GM19023 (cell line): ENCODE measurements around the gene ITPR1.

ENCODE experiments used
- ATAC-seq: cut with Tn5 transposase; IDR thresholded peaks from one replicate; pipeline ENCODE4 v1.9.1; 2021; ENCODE audit warnings: mild to moderate bottlenecking, moderate library complexity; ENCODE audit not compliant: unreplicated experiment

ITPR1 gene

DNA sequence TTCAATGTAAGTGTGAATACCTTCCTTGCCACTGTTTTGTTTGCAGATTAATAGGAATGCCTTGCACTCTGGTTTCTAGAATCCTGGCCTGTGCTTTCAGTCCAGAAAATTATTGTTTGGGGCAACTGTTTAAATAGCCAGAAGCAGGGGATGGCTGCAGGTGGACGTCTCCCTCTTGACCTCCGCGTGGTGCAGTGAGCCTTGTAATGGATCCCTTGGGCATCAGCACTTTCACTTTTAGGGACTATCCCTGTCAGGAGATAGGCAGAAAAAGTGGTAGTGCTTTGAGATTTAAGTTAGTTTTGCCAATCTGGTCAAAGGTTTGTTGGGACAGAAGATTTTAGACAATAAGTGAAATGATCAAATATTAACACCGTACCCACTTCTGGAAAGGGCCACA, 307.4 kb downstream of the ITPR1 start:
- no peak for ATAC-seq

- ATAC-seq, result no peak
Measured at GRCh38 chr3:4801892-4802291, 308.7 kb downstream of the ITPR1 start.

- ATAC-seq, result no peak
Measured at GRCh38 chr3:4802903-4803302, 309.8 kb downstream of the ITPR1 start.

DNA sequence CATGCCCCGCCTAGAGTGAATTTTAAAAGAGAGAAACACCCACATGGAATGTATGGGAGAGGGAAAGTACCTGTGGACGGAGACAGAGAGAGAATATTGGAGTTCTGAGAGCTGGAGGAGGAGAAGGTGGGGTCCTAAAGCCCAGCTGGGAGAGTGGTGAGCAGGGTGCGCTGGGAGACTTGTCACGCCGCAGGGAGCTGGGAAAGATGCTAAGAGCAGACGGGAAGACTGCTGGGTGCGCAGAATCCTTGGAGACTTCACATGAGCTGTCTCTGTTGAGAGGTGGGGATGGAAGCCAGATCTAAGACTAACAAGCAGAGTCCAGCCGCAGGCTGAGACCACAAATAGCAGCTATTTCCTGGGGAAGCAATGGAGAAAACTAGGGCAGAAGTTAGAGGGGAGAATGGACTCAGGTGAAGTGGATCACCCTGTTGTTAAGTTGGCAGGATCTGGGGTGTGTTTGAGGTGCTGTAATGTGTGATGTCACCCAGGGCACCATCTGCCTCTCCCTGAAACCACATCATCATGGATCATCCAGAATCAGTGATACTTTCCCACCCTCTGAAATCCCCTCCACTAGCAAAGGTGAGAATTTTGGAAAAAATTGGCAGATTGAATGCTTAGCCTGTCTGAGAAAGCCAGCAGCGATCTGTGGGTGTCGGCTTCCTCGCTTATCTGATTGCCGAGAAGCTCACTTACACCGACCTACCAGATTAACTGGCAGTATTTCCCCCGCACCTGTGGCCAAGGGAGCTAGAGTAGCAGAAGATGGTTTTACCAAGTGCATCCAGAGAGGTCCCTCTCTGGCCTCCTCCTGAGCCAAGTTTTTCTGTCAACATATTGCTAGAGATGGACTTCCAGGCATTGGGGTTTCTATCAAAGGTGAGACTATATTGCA, 311.3 kb downstream of the ITPR1 start:
- no peak for ATAC-seq

DNA sequence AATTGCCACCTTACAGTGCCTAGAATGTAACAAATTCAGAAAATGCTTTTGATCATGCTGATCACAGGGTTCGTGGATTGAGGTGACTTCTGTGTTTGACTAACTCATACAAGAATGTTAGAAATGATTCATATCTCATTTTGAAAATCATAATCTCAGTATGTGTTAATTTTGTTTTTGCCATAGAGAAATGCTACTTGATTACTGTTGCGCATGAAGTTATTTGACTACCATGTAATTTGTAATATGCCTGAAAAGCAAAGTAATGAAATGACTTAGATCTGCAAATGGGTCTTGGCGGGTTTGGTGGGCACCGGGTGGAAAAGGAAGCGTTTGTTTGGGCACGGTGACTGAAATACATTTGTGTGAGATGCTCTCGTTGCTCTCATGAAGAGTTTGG, 312.5 kb downstream of the ITPR1 start:
- no peak for ATAC-seq

GRCh38 chr3:4806535-4807108, 313.5 kb downstream of the ITPR1 start:
- no peak for ATAC-seq

- ATAC-seq, result no peak
Measured at GRCh38 chr3:4807381-4808280, 314.5 kb downstream of the ITPR1 start.

DNA sequence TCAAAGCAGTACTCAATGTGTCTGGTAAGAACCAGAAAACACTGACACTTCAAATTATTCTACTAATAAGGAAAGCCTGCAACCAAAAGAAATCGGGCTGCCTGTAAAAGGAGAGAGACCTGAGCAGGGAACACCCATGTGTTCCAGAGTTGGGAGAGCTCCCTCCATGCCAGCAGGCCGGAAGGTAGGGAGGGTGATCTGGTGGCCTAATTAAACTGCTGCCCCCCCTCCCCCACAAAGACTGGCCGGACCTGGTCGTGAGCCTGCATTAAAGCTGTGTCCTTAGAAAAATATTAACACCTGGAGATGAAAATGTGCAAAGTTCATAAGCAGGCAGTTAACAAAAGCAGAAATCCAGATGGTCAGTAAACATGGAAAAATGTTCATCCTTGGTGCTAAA, 315.5 kb downstream of the ITPR1 start:
- no peak for ATAC-seq

DNA sequence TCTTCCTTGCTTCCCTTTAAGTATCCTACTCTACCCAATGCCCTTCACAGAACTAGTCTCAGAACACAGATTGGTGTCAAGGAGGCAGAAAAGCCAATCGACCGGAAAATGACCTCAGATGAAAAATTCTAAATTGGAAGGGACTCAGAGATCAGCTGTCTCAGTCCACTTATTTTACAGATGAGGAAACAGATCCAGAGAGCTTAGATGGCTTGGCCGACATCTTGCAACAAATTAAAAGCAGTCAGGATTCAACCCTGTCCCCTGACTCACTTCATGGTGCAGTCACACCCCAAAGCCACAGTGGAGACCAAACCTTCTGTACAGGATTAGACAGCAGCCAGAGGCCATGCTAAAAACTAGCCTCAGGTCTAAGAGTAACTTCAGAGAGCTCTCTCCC, 316.8 kb downstream of the ITPR1 start:
- ATAC-seq, result no peak

- no peak for ATAC-seq
Measured at GRCh38 chr3:4812591-4812990, 319.4 kb downstream of the ITPR1 start.

GRCh38 chr3:4813909-4814304, 320.8 kb downstream of the ITPR1 start:
- no peak for ATAC-seq

DNA sequence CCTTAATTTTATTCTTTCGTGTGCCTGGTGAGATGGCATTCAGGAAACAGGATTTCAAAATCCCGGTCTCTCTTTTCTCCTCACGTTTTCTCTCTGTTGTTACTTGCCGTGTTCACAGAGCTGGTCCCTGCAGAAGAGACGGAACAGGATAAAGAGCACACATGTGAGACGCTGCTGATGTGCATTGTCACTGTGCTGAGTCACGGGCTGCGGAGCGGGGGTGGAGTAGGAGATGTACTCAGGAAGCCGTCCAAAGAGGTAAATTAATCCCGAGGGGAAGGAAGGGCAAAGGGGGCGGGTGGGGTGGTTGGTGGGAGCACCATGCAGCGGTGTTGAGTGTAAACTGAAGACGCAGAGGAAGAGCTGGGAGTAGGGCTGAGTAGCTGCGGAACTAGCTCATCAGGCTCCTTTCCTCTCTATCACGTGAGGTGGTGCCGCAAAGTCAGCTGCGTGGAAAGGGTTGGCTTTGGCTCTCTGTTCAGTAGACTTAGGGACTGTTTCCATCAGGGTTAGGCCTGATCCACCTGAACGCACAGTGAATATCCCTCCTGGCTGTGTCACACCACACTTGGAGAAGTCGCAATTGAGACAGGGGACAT, 321.3 kb downstream of the ITPR1 start:
- no peak for ATAC-seq

DNA sequence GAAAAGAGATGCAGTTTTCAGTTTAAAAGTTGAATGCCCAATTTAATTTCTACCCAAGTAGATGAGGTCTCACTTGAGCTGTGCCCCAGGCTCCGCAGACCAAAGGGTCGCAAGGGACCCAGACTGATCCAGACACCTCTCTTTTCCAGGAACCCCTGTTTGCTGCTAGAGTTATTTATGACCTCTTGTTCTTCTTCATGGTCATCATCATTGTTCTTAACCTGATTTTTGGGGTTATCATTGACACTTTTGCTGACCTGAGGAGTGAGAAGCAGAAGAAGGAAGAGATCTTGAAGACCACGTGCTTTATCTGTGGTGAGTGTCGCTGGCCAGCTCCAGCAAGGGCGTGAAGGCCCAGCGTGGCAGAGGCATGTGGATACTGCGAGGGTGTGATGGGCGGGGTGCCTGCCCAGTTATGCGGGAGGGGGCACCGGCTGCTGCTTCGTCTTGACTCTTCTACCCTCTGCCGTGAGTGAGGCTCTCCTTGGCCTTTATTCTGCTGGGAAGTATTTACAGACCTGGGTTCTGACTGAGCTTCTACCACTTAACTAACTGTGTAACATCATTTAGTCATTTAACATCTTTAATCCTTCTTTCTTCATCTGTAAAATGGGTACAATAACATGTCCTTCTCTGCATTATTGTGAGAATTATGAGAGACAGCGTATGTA, 321.9 kb downstream of the ITPR1 start:
- no peak for ATAC-seq

DNA sequence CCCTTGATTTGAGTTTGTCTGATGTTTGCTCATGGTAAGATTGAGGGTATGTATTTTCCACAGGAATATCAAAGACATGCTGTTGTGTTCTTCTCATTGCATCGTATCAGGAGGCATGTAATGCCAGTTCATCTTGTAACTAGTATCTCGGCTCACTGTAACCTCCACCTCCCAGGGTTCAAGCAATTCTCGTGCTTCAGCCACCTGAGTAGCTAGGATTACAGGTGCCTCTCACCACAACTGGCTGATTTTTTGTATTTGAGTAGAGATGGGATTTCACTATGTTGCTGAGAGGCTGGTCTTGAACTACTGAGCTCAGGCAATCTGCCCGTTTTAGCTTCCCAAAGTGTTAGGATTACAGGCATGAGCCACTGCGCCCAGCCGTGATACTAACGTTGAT, 323.2 kb downstream of the ITPR1 start:
- ATAC-seq, result no peak

DNA sequence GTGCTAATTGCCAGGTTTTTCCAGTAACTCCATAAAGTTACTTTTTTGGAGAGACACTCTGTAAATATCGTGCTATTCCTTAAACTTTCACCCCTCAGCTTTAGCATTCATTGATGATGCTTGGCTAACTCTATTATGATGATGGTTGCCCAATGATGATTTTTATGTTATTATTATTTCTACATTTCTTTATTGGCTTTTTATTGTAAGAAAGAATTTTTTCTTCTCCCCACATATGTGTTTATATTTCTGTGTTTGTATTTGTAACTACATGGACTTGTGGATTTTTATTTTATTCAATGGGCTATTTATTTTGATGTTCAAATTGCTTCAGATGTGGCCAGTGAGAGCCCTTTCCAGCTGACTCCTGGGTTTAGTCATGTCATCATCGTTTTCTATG, 323.6 kb downstream of the ITPR1 start:
- ATAC-seq, result no peak

- ATAC-seq, result no peak
Measured at GRCh38 chr3:4817128-4817527, 324.0 kb downstream of the ITPR1 start.

GRCh38 chr3:4818164-4818563, 325.0 kb downstream of the ITPR1 start:
- no peak for ATAC-seq

DNA sequence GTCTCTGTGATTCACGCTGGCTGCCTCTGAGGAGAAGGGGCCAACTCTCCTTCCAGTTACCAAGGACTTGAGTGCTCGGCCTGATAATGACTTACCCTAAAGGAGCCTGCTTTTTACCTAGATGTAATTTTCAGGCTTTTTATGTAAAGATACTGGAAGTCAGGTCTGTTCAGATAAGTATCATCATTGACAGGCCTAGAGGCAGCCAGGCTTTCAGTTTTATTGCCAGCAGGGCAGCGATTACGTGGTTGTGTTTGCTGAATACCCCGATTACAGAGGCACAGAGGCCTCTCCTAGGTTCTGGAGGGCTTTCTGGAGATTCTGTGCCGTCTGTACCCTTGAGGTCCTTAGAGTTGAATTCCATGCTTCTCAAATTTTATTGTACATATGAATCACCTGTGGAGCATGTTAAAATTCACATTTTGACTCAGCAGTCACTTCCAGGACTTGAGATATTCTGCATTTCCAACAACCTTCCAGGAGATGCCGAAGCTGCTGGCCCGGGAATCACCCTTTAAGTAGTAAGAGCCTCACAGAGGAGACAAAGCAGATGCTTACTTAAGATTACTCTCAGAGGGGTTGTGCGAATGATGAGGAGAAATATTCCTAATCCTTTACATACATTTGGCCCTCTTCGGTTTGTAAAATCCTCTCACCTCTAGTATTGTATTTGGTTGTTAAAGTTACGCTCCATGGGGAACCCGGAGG, 326.0 kb downstream of the ITPR1 start:
- no peak for ATAC-seq

DNA sequence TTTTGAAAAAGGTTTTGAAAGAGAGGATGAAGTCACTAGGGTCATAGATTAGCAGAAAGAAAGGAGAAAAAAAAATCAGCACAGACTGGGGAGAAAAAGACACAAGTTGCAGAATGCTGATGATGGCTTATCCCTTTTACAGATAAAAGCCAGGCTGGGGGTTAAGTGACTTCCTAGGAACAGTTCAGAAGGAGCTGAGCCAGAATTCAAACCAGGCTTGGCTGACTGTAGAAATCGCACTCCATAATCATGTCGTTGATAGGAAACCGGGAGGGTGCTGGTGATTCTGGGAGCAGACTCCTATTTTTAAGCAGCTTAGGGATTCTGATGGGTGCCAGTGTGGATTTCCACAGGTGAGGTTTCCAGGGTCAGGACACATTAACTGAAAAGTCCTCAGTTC, 326.6 kb downstream of the ITPR1 start:
- ATAC-seq, result no peak
